Measurements from ENCODE around the gene C8G.

GRCh38 chr9:136920069-136920468 lies 25.0 kb upstream of the C8G start:
- TF ChIP-seq, protein P1, sequence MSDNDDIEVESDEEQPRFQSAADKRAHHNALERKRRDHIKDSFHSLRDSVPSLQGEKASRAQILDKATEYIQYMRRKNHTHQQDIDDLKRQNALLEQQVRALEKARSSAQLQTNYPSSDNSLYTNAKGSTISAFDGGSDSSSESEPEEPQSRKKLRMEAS (IDR thresholded peaks at IDR 0.05) = no peak
- no peak for TF ChIP-seq TEAD4 (IDR thresholded peaks at IDR 0.05)
- no peak for TF ChIP-seq ZBTB7A (IDR thresholded peaks at IDR 0.05; ENCODE audit: low read depth)
- TF ChIP-seq TCF12 (IDR thresholded peaks at IDR 0.05; ENCODE audit: low read depth) = no peak

Measured in Ishikawa (cell line).